Measurements from ENCODE around the gene SLC22A4. TPM values are rescaled to one million over a fixed set of nuclear protein-coding genes. Genes with fewer than 3 reads are reported as not detected.

The SLC22A4 gene
- total RNA-seq, 1 donor = 7.3 TPM

DNA sequence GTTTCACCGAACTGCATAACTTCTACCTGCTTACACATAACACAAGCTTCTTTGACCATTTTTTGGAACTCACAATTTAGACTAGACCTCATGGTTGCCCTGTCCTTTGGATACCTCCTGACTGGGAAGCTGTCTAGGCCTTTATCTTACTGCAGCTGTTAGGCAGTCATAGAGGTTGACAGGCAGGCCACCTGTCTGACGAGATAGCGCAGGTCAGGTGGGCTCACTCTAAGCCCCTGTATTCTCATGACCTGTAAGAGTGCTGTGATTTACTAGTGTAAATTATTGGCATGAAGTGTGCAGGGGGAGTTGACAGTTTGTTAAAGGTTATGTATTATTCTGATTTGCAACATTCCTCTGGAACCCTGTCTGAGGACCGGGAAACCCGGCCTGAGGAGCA lies 29.0 kb downstream of the SLC22A4 start:
- DNase-seq (ENCODE audit: low read depth in 2 of 3, low spot score in 2 of 3) = no peak

DNA sequence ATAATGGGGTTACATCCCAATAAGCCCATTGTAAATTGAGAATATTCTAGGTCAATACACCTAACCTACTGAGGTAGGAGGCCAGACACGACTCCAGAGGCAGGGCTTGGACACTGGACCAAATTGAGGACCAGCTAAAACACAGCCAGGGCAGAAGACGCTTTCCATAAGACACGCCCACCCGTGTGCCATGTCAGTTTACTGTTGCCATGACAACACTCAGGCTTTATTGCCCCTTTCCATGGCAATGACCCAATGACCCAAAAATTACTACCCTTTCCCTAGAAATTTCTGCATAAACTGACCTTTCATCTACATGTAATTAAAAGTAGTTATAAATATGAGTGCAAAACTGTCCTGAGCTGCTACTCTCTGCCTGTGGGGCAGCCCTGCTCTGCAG lies 31.5 kb downstream of the SLC22A4 start:
- DNase-seq (ENCODE audit: low read depth in 2 of 3, low spot score in 2 of 3) = no peak

DNA sequence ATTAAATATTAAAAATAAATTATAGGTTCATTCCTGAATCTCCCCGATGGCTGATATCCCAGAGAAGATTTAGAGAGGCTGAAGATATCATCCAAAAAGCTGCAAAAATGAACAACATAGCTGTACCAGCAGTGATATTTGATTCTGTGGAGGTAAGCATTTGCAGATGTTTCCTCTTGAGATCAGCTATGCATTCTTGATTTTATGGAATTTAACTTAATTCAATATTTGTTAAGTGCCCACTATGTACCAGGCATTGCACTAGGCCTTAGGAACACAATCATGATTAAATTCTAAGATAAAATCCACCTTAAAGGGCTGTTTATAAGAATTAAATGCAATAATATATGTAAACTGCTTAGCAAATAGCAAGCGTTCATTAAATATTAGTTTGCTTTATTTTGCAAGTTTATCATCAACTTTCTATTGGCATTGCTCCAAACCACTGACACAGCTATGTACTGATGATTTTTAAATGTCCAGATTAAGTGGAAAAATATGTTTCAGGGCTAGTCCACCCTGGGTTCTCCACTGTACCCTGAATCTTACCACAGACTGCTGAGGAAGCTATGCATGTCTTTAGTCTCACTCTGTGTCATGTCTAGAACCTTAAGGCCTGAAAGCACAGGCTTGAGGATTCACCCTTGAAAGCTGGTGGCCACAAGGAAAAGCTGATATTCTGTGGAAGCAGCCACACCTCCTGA lies 33.2 kb downstream of the SLC22A4 start:
- DNase-seq (ENCODE audit: low read depth in 2 of 3, low spot score in 2 of 3) = no peak

DNA sequence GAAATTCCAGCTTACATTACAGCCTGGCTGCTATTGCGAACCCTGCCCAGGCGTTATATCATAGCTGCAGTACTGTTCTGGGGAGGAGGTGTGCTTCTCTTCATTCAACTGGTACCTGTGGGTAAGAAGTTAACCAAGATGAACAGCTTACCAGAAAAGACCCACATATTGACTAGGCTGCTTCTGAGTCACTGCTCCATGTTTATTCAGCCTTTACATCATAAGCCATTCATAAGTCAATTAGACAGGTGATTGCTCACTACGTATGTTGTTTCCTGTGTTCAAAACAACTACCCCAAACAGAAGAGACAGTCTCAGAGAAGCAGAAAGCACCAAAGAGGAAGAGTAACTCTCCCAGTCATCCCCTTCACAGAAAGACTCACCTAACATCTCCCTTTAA lies 40.6 kb downstream of the SLC22A4 start:
- no peak for DNase-seq (ENCODE audit: low read depth in 2 of 3, low spot score in 2 of 3)

DNA sequence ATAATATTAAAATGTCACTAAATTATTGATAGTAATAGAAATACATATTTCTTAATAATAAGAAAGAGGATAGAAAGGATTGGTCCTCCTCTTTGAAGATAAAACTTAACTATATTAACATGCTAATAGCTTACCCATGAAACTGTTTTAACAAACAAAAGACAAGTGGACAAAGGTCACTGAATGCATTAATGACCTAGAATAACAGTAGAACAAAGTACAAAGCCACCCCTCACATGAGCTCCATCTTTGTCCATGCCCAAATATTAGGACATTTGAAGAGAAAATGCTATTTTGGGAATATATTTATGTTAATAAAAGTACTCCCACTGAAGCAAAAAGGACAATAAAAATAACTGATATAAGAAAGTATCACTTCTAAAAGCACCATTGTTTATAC lies 41.2 kb downstream of the SLC22A4 start:
- no peak for DNase-seq (ENCODE audit: low read depth in 2 of 3, low spot score in 2 of 3)

DNA sequence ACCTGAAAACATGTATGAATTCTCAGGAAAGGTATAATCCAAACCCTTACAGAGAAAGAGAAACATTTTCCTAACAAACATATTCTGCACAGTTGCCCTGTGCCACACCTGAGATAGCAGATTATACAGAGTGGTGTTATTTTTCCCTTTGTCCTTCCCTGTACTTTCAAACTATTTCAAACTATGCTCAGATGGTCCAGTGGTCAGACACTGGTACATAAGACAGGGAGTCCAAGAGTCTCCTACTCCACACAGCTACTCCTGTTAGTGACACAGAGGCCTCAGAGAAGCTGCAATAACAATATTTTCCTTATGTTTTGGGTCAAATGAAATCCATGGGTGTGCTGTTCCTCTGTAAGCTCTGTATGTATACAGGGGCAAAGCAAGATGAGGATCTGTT lies 45.3 kb downstream of the SLC22A4 start:
- DNase-seq (ENCODE audit: low read depth in 2 of 3, low spot score in 2 of 3) = no peak

DNA sequence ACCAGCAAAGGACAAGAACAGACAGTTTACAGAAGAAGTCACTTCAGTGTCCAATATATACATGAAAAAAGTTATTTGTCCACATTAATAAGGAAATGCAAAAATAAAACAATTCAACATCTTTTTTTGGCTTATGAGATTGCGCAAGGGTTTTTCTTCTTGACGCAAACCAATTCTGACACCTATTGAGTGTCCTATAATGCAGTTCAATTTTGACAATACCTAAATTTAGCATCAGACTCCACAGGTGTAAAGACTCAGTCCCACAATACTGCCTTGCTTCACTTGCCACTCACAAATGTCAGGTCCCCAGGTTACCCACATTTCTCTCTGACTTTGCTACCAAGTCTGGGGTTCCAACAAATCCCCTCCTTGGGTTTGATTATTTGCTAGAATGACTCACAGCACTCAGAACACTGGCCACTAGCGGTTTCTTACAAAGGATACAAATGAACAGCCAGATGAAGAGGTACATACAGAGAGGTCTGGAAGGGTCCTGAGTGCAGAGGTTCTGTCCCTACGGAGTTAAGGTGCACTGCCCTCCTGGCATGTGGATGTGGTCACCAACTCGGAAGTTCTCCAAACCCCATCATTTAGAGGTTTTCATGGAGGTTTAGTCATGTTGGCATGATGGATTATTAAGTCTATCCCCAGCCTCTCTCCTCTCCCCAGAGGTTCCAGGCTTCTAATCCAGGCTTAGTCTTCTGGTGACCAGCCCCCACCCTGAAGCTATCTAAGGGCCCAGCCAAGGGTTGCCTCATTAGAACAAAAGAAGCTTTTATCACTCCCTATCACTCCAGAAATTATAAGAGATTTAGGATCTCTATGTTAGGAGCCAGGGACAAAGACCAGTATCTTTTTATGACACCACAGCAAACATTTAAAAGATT lies 48.3 kb downstream of the SLC22A4 start:
- no peak for DNase-seq (ENCODE audit: low read depth in 2 of 3, low spot score in 2 of 3)

DNA sequence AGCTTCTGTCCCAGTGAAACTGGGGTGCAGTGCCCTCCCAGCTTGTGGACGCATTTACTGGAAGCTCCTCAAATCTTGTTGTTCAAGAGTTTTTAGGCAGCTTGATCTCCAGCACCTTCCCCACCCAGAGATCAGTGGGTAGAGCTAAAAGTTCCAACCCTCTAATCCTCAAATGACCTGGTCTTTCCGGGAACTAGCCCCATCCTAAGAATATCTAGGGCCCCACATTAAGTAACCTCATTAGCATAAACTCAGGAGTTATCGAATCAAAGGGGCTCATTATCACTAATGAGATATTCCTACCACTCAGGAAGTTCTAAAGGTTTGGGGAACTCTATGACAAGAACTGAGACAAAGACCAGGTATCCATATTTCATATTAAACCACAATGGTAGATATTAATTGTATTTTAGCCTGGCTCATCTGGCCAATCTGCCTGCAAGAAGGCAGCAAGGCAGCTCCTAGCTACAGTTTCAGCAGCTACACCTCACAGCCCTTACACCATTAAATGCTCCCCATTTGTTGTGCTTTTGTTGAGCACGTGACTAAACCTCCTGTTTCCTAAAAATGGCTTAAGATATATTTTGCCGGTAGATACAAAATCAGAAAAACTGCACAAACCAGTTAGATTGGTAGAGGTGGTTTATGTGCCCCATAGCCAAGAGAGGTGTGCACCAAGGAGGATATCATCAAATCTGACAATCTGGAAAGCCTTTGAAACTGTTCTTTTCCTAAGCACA lies 50.8 kb downstream of the SLC22A4 start:
- no peak for DNase-seq (ENCODE audit: low read depth in 2 of 3, low spot score in 2 of 3)

DNA sequence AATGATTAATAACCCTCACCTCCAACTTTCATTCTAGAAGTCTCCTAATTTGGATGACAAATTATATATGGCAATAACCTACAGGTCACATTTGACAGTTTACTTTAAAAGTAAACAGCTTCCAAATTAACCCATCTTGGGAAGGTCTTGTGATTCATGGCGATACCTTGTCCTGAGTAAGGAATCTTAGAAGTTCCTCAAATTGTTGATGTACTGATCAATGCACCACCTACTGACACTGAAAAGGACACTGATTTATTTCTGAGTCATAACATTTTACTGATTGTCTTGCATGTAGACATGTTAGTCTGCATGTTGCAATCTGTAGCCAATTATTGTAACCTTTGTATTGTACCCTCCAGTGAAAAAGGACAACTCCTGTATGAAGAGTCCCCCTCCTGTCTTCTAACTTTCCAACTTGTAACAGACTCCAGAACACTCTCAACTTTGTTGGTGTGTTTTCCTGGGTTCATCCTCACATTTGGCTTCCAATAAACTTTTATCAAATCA lies 59.3 kb downstream of the SLC22A4 start:
- DNase-seq (ENCODE audit: low read depth in 2 of 3, low spot score in 2 of 3) = no peak

DNA sequence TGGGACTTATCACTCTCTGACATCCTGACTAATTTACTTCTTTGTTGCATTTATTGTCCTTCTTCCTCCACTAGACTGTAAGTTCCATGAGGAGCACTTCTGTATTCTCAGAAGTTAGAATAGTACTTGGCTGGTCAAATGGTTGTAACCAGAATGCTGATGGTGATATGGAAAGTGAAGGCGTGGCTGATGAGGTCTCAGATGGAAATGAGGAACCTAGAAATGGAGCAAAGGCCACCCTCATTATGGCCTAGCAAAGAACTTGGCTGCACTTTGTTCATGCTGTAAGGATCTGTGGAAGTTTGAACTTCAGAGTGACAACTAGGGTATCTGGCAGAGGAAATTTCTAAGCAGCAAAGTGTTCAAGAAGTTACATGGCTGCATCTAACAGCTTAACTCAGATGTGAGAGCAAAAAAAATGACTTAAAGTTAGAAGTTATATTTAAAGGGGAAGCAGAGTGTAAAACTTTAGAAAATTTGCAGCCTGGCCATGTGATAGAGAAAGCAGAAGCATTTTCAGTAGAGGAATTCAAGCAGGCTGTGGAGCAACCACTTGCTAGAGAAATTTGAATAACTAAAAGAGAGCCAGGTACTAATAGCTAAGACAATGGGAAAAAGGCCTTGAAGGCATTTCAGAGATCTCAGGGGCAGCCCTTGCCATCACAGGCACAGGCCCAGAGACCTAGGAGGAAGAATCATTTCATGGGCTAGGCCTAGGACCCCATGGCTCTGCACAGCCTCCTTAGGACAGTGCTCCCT lies 60.4 kb downstream of the SLC22A4 start:
- DNase-seq (ENCODE audit: low read depth in 2 of 3, low spot score in 2 of 3) = peak in 1 of 3 donors; percentile 34

DNA sequence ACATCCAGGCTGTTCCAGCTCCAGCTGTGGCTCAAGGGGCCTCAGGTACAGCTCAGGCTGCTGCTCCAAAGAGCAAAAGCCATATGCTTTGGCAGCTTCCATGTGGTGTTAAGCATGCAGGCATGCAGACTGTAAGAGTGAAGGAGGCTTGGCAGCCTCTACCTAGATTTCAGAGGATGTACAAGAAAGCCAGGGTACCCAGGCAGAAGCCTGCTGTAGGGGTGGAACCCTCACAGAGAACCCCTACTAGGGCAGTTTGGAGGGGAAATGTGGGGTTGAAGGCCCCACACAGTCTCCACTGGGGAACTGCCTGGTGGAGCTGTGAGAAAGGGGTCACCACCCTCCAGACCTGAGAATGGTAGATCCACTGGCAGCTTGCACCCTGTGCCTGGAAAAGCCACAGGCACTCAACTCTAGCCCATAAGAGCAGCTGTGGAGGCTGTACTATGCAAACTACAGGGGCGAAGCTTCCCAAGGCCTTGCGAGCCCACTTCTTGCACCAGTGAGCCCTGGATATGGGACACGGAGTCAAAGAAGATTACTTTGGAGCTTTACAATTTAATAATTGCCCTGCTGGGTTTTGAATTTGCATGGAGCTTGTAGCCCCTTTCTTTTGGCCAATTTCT lies 61.1 kb downstream of the SLC22A4 start:
- no peak for DNase-seq (ENCODE audit: low read depth in 2 of 3, low spot score in 2 of 3)

DNA sequence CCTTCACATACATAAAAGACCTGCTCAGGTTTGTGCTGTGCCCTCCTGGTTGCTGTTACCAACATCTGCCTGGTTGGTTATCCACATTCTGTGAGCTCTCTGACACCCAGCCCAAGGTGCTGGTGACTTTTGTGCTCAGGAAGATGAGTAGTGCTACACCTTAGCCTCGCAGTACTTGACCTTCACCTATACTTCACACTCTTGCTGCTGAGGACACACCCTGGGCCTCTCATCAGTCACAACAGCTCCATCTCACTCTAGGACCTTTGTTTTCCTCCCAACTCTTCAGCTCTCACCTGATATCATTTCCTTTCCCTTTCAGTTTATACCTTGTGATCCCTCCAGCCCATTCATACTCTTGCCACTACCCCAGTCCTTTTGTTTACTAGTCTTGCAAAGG lies 64.6 kb downstream of the SLC22A4 start:
- DNase-seq (ENCODE audit: low read depth in 2 of 3, low spot score in 2 of 3) = no peak

DNA sequence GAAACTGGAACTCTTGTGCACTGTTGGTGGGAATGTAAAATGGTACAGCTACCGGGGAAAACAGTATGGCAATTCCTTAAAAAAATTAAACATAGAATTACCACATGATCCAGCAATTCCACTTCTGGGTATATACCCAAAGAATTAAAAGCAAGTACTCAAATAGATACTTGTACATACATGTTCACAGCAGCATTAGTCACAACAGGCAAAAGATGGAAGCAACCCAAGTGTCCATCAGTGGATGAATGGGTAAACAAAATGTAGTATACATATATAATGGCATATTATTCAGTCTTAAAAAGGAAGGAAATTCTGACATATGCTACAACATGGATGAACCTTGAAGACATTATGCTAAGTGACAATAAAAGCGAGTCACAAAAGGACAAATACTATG lies 67.9 kb downstream of the SLC22A4 start:
- DNase-seq (ENCODE audit: low read depth in 2 of 3, low spot score in 2 of 3) = no peak

DNA sequence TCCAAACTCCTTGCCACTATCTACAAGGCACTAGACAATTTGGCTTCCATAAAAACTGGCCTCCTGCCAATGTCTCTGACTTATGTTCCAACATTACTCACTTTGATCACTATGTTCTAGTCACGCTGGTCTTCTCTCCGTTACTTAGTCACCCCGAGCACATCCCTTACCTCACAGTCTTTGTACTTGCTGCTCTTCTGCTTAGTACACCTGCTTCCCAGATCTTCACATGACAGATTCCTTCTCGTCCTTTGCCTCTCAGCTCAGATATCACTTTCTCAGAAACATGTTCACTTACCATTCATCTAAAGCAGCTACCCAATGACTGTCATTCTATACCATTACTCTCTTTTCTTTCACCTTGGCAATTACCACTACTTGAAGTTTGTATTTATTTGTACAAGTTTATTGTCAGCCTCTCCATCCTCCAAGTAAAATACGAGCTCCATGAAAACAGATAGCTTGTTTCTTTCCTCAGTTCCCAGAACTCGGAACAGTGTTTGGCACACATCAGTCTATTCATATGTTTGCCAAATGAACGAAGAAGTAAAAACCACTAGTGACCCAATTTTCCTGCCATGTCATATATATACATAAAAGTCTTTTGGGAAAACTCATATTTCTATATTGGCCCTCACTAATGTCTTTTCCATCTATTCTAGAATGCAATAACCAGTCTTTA lies 69.4 kb downstream of the SLC22A4 start:
- no peak for DNase-seq (ENCODE audit: low read depth in 2 of 3, low spot score in 2 of 3)

DNA sequence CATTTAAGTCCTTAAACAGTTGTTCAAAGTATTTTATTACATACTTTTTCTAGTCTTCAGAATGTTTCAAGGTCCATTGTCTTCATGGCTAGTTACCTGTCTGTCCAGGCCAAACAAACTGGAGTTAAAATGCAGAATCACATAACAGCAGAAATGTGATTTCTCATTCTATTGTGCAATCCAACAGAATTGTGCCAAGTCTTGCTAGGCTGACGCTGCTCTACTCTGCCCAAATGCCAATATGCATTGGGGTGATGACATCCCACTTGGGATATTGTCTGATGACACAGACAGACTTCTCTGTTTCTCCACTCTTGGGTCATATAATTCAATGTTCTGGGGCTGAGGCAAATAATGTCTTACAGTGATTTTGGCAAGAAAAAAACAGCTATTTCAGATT lies 70.1 kb downstream of the SLC22A4 start:
- DNase-seq (ENCODE audit: low read depth in 2 of 3, low spot score in 2 of 3) = no peak

DNA sequence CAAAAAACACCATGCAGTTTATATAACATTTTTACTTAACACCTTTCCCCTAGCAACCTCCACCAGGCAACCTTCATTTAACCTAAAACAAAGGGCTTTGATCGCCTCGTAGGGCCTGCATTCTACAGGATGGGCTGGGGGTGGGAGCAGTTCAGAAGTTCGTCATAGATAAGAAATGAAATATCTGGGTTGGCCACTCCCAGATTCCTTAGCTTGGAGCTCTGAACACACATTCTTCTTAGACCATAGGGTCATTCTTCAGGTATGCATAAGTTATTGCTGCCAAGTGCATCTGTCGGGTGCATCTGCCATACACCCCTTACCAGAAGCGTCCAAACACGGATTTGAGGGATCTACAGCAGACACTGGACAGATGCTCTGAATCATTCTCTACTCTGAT lies 71.0 kb downstream of the SLC22A4 start:
- DNase-seq (ENCODE audit: low read depth in 2 of 3, low spot score in 2 of 3) = no peak

DNA sequence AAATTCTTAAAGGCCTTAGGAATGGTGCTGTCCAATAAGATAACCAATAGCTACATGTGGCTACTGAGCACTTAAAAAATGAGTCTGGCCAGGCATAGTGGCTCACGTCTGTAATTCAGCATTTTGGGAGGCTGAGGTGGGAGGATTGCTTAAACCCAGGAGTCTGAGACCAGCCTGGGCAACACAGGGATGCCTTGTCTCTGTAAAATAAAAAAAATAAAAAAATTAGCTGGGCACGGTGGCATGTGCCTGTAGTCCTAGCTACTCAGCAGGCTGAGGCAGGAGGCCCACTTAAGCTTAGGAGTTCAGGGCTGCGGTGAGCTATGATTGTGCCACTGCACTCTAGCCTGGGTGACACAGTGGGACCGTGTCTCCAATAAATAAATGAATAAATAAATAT lies 74.0 kb downstream of the SLC22A4 start:
- no peak for DNase-seq (ENCODE audit: low read depth in 2 of 3, low spot score in 2 of 3)

DNA sequence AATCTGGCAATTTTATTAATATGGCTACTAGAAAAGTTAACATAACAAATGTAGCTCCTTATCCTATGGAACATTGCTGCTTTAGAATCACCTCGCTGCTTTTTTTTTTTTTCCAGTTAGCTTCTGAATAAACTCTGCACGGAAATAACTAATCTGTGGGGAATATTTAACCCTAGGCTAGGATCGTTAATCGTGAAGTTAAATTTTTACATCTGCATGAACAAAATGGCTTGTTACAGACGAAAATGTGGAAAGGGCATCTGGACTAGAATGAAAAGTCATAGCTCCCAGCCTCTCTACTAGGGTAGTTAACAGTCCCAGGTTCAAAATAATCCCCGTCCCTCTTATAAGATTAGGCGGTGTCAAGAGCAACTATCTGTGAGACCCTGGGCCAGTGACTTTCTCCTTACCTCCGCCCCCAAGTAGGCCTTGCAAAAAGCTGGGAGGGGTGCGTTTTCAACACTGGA lies 74.8 kb downstream of the SLC22A4 start:
- DNase-seq (ENCODE audit: low read depth in 2 of 3, low spot score in 2 of 3) = peak in 1 of 3 donors; percentile 52

DNA sequence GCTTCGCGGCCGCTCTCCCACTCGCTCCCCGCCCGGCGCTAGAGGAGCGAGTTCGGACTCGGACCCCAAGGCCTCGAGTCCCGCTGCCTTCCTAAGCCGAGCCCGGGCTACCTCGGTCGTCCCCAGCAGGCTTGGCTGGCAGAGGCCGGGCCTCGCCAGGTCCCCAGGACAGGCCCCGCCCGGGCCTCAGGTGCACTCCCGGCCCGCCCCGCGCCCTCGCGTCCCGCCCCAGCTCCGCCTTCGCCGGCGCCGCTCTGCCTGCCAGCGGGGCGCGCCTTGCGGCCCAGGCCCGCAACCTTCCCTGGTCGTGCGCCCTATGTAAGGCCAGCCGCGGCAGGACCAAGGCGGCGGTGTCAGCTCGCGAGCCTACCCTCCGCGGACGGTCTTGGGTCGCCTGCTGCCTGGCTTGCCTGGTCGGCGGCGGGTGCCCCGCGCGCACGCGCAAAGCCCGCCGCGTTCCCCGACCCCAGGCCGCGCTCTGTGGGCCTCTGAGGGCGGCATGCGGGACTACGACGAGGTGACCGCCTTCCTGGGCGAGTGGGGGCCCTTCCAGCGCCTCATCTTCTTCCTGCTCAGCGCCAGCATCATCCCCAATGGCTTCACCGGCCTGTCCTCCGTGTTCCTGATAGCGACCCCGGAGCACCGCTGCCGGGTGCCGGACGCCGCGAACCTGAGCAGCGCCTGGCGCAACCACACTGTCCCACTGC lies 75.4 kb downstream of the SLC22A4 start, which contains the start of gene SLC22A5:
TSS of gene SLC22A5 (plus strand) at position 237 of the 707 bp plus-strand sequence. CDS start at position 500, 263 bp downstream.
- peak; percentile 50 to 69 (median 65) for DNase-seq (ENCODE audit: low read depth in 2 of 3, low spot score in 2 of 3)
